ENCODE results near the gene SLC6A2.

The SLC6A2 gene

DNA sequence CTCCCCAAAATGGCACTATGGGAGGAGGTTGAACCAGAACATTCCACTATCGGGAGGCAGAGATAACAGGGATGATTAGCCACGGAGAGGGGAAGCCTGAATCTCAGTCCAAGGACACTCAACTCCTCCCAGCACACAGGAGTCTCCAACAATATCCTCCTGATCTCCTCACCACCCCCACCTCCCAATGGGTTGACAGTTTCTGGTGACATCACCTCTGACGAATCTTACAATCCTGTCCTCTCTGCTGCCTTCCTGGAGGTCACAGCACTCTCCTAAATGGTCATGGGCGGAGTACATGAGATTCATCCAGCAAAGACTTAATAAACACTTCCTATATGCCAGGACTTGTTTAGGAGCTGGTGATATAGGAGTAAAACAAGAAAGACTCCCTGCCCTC lies 80.9 kb downstream of the SLC6A2 start:
- ATAC-seq = no peak
- TF ChIP-seq TCF4 (CRISPR knock-in tag; IDR thresholded peaks at IDR 0.05; ENCODE audit: borderline replicate concordance) (no peak), ISL1 (CRISPR knock-in tag; IDR thresholded peaks at IDR 0.05) (no peak), PPARA (CRISPR knock-in tag; IDR thresholded peaks at IDR 0.05; ENCODE audit: borderline replicate concordance) (no peak)

GRCh38 chr16:55737318-55737717 lies 81.5 kb downstream of the SLC6A2 start:
- no peak for TF ChIP-seq CREB5 (CRISPR knock-in tag; IDR thresholded peaks at IDR 0.05; ENCODE audit: low read depth)
- TF ChIP-seq ZNF565 (CRISPR knock-in tag; conservative IDR thresholded peaks at IDR 0.05; ENCODE audit: low read depth) = no peak
- TF ChIP-seq, protein P1, sequence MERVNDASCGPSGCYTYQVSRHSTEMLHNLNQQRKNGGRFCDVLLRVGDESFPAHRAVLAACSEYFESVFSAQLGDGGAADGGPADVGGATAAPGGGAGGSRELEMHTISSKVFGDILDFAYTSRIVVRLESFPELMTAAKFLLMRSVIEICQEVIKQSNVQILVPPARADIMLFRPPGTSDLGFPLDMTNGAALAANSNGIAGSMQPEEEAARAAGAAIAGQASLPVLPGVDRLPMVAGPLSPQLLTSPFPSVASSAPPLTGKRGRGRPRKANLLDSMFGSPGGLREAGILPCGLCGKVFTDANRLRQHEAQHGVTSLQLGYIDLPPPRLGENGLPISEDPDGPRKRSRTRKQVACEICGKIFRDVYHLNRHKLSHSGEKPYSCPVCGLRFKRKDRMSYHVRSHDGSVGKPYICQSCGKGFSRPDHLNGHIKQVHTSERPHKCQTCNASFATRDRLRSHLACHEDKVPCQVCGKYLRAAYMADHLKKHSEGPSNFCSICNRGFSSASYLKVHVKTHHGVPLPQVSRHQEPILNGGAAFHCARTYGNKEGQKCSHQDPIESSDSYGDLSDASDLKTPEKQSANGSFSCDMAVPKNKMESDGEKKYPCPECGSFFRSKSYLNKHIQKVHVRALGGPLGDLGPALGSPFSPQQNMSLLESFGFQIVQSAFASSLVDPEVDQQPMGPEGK (CRISPR knock-in tag; IDR thresholded peaks at IDR 0.05; ENCODE audit: borderline replicate concordance) = no peak
- TF ChIP-seq TCF4 (CRISPR knock-in tag; IDR thresholded peaks at IDR 0.05; ENCODE audit: borderline replicate concordance) = no peak
- no peak for TF ChIP-seq ZC3H10 (CRISPR knock-in tag; IDR thresholded peaks at IDR 0.05)
- TF ChIP-seq ARNTL (CRISPR knock-in tag; IDR thresholded peaks at IDR 0.05; ENCODE audit: borderline replicate concordance, low read depth) = no peak
- no peak for TF ChIP-seq ISL1 (CRISPR knock-in tag; IDR thresholded peaks at IDR 0.05)
- TF ChIP-seq ZNF70 (CRISPR knock-in tag; IDR thresholded peaks at IDR 0.05) = no peak
- TF ChIP-seq ZFP30 (CRISPR knock-in tag; IDR thresholded peaks at IDR 0.05) = no peak
- no peak for TF ChIP-seq BACH2 (CRISPR knock-in tag; IDR thresholded peaks at IDR 0.05; ENCODE audit: borderline replicate concordance)
- TF ChIP-seq SNAI2 (CRISPR knock-in tag; IDR thresholded peaks at IDR 0.05) = no peak
- no peak for TF ChIP-seq PPARA (CRISPR knock-in tag; IDR thresholded peaks at IDR 0.05; ENCODE audit: borderline replicate concordance)
- TF ChIP-seq OSR1 (CRISPR knock-in tag; IDR thresholded peaks at IDR 0.05) = no peak
- no peak for TF ChIP-seq ZNF8 (CRISPR knock-in tag; IDR thresholded peaks at IDR 0.05)
- TF ChIP-seq, protein P2, sequence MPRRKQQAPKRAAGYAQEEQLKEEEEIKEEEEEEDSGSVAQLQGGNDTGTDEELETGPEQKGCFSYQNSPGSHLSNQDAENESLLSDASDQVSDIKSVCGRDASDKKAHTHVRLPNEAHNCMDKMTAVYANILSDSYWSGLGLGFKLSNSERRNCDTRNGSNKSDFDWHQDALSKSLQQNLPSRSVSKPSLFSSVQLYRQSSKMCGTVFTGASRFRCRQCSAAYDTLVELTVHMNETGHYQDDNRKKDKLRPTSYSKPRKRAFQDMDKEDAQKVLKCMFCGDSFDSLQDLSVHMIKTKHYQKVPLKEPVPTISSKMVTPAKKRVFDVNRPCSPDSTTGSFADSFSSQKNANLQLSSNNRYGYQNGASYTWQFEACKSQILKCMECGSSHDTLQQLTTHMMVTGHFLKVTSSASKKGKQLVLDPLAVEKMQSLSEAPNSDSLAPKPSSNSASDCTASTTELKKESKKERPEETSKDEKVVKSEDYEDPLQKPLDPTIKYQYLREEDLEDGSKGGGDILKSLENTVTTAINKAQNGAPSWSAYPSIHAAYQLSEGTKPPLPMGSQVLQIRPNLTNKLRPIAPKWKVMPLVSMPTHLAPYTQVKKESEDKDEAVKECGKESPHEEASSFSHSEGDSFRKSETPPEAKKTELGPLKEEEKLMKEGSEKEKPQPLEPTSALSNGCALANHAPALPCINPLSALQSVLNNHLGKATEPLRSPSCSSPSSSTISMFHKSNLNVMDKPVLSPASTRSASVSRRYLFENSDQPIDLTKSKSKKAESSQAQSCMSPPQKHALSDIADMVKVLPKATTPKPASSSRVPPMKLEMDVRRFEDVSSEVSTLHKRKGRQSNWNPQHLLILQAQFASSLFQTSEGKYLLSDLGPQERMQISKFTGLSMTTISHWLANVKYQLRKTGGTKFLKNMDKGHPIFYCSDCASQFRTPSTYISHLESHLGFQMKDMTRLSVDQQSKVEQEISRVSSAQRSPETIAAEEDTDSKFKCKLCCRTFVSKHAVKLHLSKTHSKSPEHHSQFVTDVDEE (CRISPR knock-in tag; IDR thresholded peaks at IDR 0.05) = no peak
- TF ChIP-seq, protein P3, sequence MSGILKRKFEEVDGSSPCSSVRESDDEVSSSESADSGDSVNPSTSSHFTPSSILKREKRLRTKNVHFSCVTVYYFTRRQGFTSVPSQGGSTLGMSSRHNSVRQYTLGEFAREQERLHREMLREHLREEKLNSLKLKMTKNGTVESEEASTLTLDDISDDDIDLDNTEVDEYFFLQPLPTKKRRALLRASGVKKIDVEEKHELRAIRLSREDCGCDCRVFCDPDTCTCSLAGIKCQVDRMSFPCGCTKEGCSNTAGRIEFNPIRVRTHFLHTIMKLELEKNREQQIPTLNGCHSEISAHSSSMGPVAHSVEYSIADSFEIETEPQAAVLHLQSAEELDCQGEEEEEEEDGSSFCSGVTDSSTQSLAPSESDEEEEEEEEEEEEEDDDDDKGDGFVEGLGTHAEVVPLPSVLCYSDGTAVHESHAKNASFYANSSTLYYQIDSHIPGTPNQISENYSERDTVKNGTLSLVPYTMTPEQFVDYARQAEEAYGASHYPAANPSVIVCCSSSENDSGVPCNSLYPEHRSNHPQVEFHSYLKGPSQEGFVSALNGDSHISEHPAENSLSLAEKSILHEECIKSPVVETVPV (CRISPR knock-in tag; IDR thresholded peaks at IDR 0.05) = no peak
- TF ChIP-seq CSDC2 (CRISPR knock-in tag; IDR thresholded peaks at IDR 0.05) = no peak
- no peak for ATAC-seq

- TF ChIP-seq ZNF565 (CRISPR knock-in tag; conservative IDR thresholded peaks at IDR 0.05; ENCODE audit: low read depth) (no peak), TOX (CRISPR knock-in tag; IDR thresholded peaks at IDR 0.05; ENCODE audit: borderline replicate concordance) (no peak), RARB (CRISPR knock-in tag; IDR thresholded peaks at IDR 0.05) (no peak)
- TF ChIP-seq, protein P4, sequence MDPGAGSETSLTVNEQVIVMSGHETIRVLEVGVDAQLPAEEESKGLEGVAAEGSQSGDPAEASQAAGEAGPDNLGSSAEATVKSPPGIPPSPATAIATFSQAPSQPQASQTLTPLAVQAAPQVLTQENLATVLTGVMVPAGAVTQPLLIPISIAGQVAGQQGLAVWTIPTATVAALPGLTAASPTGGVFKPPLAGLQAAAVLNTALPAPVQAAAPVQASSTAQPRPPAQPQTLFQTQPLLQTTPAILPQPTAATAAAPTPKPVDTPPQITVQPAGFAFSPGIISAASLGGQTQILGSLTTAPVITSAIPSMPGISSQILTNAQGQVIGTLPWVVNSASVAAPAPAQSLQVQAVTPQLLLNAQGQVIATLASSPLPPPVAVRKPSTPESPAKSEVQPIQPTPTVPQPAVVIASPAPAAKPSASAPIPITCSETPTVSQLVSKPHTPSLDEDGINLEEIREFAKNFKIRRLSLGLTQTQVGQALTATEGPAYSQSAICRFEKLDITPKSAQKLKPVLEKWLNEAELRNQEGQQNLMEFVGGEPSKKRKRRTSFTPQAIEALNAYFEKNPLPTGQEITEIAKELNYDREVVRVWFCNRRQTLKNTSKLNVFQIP (CRISPR knock-in tag; IDR thresholded peaks at IDR 0.05; ENCODE audit: borderline replicate concordance, low read depth) = no peak
- ATAC-seq = no peak
Measured at GRCh38 chr16:55737966-55738365, 82.2 kb downstream of the SLC6A2 start.

- ATAC-seq = no peak
- no peak for TF ChIP-seq BACH2 (CRISPR knock-in tag; IDR thresholded peaks at IDR 0.05; ENCODE audit: borderline replicate concordance)
Measured at GRCh38 chr16:55746081-55746480, 90.3 kb downstream of the SLC6A2 start.

Measured in SK-N-SH treated with all-trans-retinoic acid at 6 μM for 48 hours (cell line).